Neural cell (in vitro differentiated cells): ENCODE measurements around the gene SCN3B. TPM values are rescaled to one million over a fixed set of nuclear protein-coding genes. Genes with fewer than 3 reads are reported as not detected.

Experiments
- H2AFZ ChIP-seq: fragments of 200-600, 300-800 bp; sonication (generic), shearing (Covaris generic); 2 replicates; pipeline ENCODE4 v1.6.0; 2014; ENCODE audit warnings: low read depth, mild to moderate bottlenecking, antibody characterized with exemption, low read length, moderate library complexity
- H3F3A ChIP-seq: fragments of 200-600 bp; shearing (Covaris generic); 2 replicates; pipeline ENCODE4 v1.6.1; 2016; ENCODE audit warnings: mild to moderate bottlenecking, moderate library complexity, mixed read lengths, antibody characterized with exemption, low read length; ENCODE audit not compliant: insufficient read depth, poor library complexity, severe bottlenecking
- H3K27ac ChIP-seq: fragments of 200-600, 300-800 bp; sonication (generic), shearing (Covaris generic); 2 replicates; pipeline ENCODE4 v1.5.1; 2014; ENCODE audit warnings: mild to moderate bottlenecking, low read length, moderate library complexity
- H3K27me3 ChIP-seq: fragments of 300-800, 200-600 bp; sonication (generic), shearing (Covaris generic); 2 replicates; pipeline ENCODE4 v1.6.0; 2014; ENCODE audit warnings: mild to moderate bottlenecking, low read depth, low read length, moderate library complexity; ENCODE audit not compliant: insufficient read depth
- H3K36me3 ChIP-seq: fragments of 300-800, 200-600 bp; sonication (generic), shearing (Covaris generic); 2 replicates; pipeline ENCODE4 v1.5.1; 2014; ENCODE audit warnings: mild to moderate bottlenecking, antibody characterized with exemption, low read length, moderate library complexity; ENCODE audit not compliant: insufficient read depth
- H3K4me2 ChIP-seq: fragments of 300-800, 200-600 bp; sonication (generic), shearing (Covaris generic); 2 replicates; pipeline ENCODE4 v1.6.0; 2014; ENCODE audit warnings: mild to moderate bottlenecking, low read length
- H3K4me3 ChIP-seq: fragments of 300-800, 200-600 bp; sonication (generic), shearing (Covaris generic); 2 replicates; pipeline ENCODE4 v1.5.1; 2014; ENCODE audit warnings: mild to moderate bottlenecking, low read length, moderate library complexity
- H3K79me2 ChIP-seq: fragments of 200-600 bp; shearing (Covaris generic); replicated peaks from 2 replicates; pipeline ENCODE4 v1.6.0; 2014; ENCODE audit warnings: mild to moderate bottlenecking, low read length, moderate library complexity; ENCODE audit not compliant: insufficient read depth
- H3K9ac ChIP-seq: fragments of 300-800, 200-600 bp; sonication (generic), shearing (Covaris generic); 2 replicates; pipeline ENCODE4 v1.6.1; 2016; ENCODE audit warnings: mild to moderate bottlenecking, low read length, mixed read lengths
- H3K9me2 ChIP-seq: fragments of 200-600 bp; shearing (Covaris generic); 2 replicates; pipeline ENCODE4 v1.6.1; 2016; ENCODE audit warnings: mild to moderate bottlenecking, low read length, mixed read lengths; ENCODE audit not compliant: insufficient read depth
- H3K9me3 ChIP-seq: fragments of 200-600, 300-800 bp; sonication (generic), shearing (Covaris generic); 2 replicates; pipeline ENCODE4 v1.6.1; 2016; ENCODE audit warnings: mild to moderate bottlenecking, mixed run types, low read length, moderate library complexity, mixed read lengths
- H4K20me1 ChIP-seq: fragments of 200-600 bp; shearing (Covaris generic); 2 replicates; pipeline ENCODE4 v1.6.1; 2016; ENCODE audit warnings: mild to moderate bottlenecking, mixed run types; ENCODE audit not compliant: insufficient read depth
- CTCF ChIP-seq: fragments of 450-650 bp; IDR thresholded peaks from 2 replicates; pipeline ENCODE4 v1.5.1; 2014; ENCODE audit warnings: antibody characterized with exemption, mild to moderate bottlenecking, moderate library complexity; ENCODE audit not compliant: poor library complexity, severe bottlenecking
- EP300 ChIP-seq: fragments of 450-650 bp; conservative IDR thresholded peaks from 2 replicates; pipeline ENCODE4 v1.6.1; 2014; ENCODE audit warnings: antibody characterized with exemption, mild to moderate bottlenecking, moderate library complexity; ENCODE audit not compliant: poor library complexity, severe bottlenecking
- EZH2 ChIP-seq: fragments of 200-600, 300-800 bp; shearing (Covaris generic), sonication (generic); IDR thresholded peaks from 2 replicates; pipeline ENCODE4 v1.6.1; 2014; ENCODE audit warnings: antibody characterized with exemption, low read length, borderline replicate concordance, mild to moderate bottlenecking; ENCODE audit not compliant: insufficient read depth, poor library complexity, severe bottlenecking
- RAD21 ChIP-seq: fragments of 450-650 bp; conservative IDR thresholded peaks from 2 replicates; pipeline ENCODE4 v1.6.1; 2014; ENCODE audit warnings: antibody characterized with exemption, mild to moderate bottlenecking, moderate library complexity
- REST ChIP-seq: IDR thresholded peaks from 2 replicates; pipeline ENCODE4 v1.6.1; 2012; ENCODE audit warnings: borderline replicate concordance
- SMC3 ChIP-seq: fragments of 450-650 bp; conservative IDR thresholded peaks from 2 replicates; pipeline ENCODE4 v1.6.1; 2014; ENCODE audit warnings: antibody characterized with exemption, mild to moderate bottlenecking, moderate library complexity; ENCODE audit not compliant: poor library complexity
- TAF1 ChIP-seq: IDR thresholded peaks from 2 replicates; pipeline ENCODE4 v1.6.1; 2012; ENCODE audit warnings: low read depth
- polyA plus RNA-seq: library from polyadenylated mRNA; depleted of rRNA; stranded (reverse); fragments of >200 nt; gene quantifications from 2 replicates; pipeline ENCODE4 v1.2.3, GENCODE V29; 2014

SCN3B gene
- polyA plus RNA-seq, 1 donor from 2014 or later, result 42.1 TPM

- Histone ChIP-seq H4K20me1 (no peaks in the 10 kb centered on the region), H2AFZ (no peak overlapping the region), H3K9me3 (no peaks in the 10 kb centered on the region), H3K4me3 (no peak overlapping the region), H3K9me2 (no peaks in the 10 kb centered on the region), H3K79me2 (no peaks in the 10 kb centered on the region), H3K9ac (no peak overlapping the region), H3K36me3 (no peaks in the 10 kb centered on the region), H3F3A (no peaks in the 10 kb centered on the region), H3K27me3 (no peaks in the 10 kb centered on the region), H3K27ac (no peak overlapping the region), H3K4me2 (no peak overlapping the region)
- TF ChIP-seq EZH2 (no peak), EP300 (no peak), REST (no peak), CTCF (no peak), SMC3 (no peak), RAD21 (no peak)
Measured at GRCh38 chr11:123601136-123601535, 53.3 kb downstream of the SCN3B start.

DNA sequence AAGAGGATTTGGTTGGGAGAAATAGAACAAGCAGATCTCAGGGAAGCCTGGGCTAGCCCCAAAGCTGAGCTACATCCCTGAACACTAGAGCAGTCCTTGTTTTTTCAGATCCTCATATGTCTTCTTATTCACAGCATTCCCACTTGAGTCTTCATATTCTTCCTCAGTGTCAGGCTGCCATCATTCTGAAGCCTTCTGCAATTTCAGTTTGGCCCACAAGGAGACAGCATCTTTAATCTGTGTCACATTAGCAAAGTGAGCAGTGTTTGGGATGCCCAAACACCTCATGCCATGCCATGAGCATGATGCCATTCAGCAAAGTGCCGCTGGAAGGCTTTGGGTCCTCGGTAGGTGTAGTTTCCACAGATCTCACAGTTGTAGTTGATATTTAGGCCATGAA, 56.6 kb downstream of the SCN3B start:
- no peaks in the 10 kb centered on the region for H3K9me3 ChIP-seq
- no peak overlapping the region for H3K27ac ChIP-seq
- no peak for TF ChIP-seq SMC3
- no peaks in the 10 kb centered on the region for H3K36me3 ChIP-seq
- H3K4me2 ChIP-seq, result no peak overlapping the region
- H3K9ac ChIP-seq, result no peak overlapping the region
- H2AFZ ChIP-seq, result no peak overlapping the region
- no peaks in the 10 kb centered on the region for H4K20me1 ChIP-seq
- H3K27me3 ChIP-seq, result no peaks in the 10 kb centered on the region
- H3K4me3 ChIP-seq, result no peak overlapping the region
- no peaks in the 10 kb centered on the region for H3K79me2 ChIP-seq
- no peaks in the 10 kb centered on the region for H3K9me2 ChIP-seq
- H3F3A ChIP-seq, result no peaks in the 10 kb centered on the region

DNA sequence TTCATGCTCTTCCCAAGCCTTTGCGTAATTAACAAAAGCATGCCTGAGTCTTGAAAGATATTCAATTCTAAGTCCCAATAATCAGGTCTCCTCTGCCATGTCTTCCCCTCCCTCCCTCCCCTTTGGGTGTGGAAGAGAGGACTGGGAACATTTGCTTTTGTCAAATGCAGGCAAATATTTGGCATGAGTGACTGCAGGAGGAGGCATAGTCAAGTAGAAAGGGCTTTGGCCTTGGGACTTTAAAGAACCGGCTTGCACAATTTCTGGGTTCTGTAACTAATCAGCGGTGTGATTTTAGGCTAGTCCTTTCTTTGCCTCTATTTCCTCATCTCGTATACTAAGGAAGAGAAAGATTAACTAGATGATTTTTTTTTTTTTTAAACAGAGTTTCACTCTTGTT, 59.5 kb downstream of the SCN3B start:
- no peaks in the 10 kb centered on the region for H3K9me3 ChIP-seq
- H3K36me3 ChIP-seq, result no peaks in the 10 kb centered on the region
- H2AFZ ChIP-seq, result no peak overlapping the region
- H3K27ac ChIP-seq, result no peak overlapping the region
- no peaks in the 10 kb centered on the region for H4K20me1 ChIP-seq
- no peak overlapping the region for H3K4me2 ChIP-seq
- H3K9ac ChIP-seq, result no peak overlapping the region
- H3K9me2 ChIP-seq, result no peaks in the 10 kb centered on the region
- no peak for TF ChIP-seq TAF1
- no peak overlapping the region for H3K4me3 ChIP-seq
- H3F3A ChIP-seq, result no peaks in the 10 kb centered on the region
- H3K79me2 ChIP-seq, result no peaks in the 10 kb centered on the region
- H3K27me3 ChIP-seq, result no peaks in the 10 kb centered on the region
